HL-60 (cell line): ENCODE data around the gene ERBB4.

Experiments
- DNase-seq, 2 experiments: peaks; one replicate each; pipeline ENCODE4 v3.0.0-alpha.2; 2010 to 2020; ENCODE audit warnings: low read depth in 1 of 2, low spot score in 1 of 2
- H3K27ac ChIP-seq: fragments of 250-450 bp; sonication (Bioruptor Pico); replicated peaks from 2 replicates; pipeline ENCODE4 v1.5.1; 2020; ENCODE audit warnings: mild to moderate bottlenecking, moderate library complexity
- H3K27me3 ChIP-seq: fragments of 250-450 bp; sonication (Bioruptor Pico); 2 replicates; pipeline ENCODE4 v1.5.1; 2021; ENCODE audit warnings: mild to moderate bottlenecking, moderate library complexity; ENCODE audit not compliant: insufficient read depth, poor library complexity, severe bottlenecking
- H3K4me3 ChIP-seq: replicated peaks from 2 replicates; pipeline ENCODE4 v1.5.1; 2011; ENCODE audit warnings: mild to moderate bottlenecking, control low read depth, low read length; ENCODE audit not compliant: insufficient read depth
- GABPA ChIP-seq: IDR thresholded peaks from 2 replicates; pipeline ENCODE4 v1.6.1; 2012; ENCODE audit warnings: low read depth
- POLR2AphosphoS5 ChIP-seq: IDR thresholded peaks from 2 replicates; pipeline ENCODE4 v1.6.1; 2012; ENCODE audit warnings: low read depth
- SPI1 ChIP-seq: IDR thresholded peaks from 2 replicates; pipeline ENCODE4 v1.6.1; 2012; ENCODE audit warnings: low read depth, mild to moderate bottlenecking, borderline replicate concordance
- TF ChIP-seq, protein P1 (sequence below): IDR thresholded peaks from 2 replicates; pipeline ENCODE4 v1.6.1; 2012; ENCODE audit warnings: low read depth; ENCODE audit not compliant: insufficient replicate concordance
- TF ChIP-seq, protein P2 (sequence below): IDR thresholded peaks from one replicate; pipeline ENCODE4 v1.5.1; 2011; ENCODE audit warnings: low read length, control low read depth, inconsistent platforms; ENCODE audit not compliant: insufficient read depth

ERBB4 gene

DNA sequence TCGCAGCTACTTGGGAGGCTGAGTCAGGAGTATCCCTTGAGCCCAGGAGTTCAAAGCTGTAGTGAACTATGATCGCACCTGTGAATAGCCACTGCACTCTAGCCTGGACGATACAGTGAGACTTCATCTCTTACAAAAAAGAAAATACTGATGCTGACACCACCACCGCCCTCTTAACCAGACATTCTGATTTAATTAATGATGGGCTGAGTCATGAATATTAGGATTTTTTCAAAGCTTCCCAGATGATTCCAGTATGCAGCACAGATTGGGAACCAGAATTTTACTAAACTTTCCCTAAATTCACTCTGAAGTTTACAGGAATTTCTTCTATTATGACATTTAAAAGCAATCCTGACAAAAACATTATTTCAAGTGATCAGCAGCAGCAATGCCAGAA lies 130.1 kb downstream of the ERBB4 start:
- Histone ChIP-seq H3K27me3 (no peaks in the 10 kb centered on the region), H3K4me3 (no peak overlapping the region), H3K27ac (no peak overlapping the region)
- TF ChIP-seq SPI1: no peak
- TF ChIP-seq, protein P1, sequence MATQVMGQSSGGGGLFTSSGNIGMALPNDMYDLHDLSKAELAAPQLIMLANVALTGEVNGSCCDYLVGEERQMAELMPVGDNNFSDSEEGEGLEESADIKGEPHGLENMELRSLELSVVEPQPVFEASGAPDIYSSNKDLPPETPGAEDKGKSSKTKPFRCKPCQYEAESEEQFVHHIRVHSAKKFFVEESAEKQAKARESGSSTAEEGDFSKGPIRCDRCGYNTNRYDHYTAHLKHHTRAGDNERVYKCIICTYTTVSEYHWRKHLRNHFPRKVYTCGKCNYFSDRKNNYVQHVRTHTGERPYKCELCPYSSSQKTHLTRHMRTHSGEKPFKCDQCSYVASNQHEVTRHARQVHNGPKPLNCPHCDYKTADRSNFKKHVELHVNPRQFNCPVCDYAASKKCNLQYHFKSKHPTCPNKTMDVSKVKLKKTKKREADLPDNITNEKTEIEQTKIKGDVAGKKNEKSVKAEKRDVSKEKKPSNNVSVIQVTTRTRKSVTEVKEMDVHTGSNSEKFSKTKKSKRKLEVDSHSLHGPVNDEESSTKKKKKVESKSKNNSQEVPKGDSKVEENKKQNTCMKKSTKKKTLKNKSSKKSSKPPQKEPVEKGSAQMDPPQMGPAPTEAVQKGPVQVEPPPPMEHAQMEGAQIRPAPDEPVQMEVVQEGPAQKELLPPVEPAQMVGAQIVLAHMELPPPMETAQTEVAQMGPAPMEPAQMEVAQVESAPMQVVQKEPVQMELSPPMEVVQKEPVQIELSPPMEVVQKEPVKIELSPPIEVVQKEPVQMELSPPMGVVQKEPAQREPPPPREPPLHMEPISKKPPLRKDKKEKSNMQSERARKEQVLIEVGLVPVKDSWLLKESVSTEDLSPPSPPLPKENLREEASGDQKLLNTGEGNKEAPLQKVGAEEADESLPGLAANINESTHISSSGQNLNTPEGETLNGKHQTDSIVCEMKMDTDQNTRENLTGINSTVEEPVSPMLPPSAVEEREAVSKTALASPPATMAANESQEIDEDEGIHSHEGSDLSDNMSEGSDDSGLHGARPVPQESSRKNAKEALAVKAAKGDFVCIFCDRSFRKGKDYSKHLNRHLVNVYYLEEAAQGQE: no peak
- TF ChIP-seq POLR2AphosphoS5: no peak
- TF ChIP-seq GABPA: no peak
- TF ChIP-seq, protein P2, sequence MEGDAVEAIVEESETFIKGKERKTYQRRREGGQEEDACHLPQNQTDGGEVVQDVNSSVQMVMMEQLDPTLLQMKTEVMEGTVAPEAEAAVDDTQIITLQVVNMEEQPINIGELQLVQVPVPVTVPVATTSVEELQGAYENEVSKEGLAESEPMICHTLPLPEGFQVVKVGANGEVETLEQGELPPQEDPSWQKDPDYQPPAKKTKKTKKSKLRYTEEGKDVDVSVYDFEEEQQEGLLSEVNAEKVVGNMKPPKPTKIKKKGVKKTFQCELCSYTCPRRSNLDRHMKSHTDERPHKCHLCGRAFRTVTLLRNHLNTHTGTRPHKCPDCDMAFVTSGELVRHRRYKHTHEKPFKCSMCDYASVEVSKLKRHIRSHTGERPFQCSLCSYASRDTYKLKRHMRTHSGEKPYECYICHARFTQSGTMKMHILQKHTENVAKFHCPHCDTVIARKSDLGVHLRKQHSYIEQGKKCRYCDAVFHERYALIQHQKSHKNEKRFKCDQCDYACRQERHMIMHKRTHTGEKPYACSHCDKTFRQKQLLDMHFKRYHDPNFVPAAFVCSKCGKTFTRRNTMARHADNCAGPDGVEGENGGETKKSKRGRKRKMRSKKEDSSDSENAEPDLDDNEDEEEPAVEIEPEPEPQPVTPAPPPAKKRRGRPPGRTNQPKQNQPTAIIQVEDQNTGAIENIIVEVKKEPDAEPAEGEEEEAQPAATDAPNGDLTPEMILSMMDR: no peak
- DNase-seq: no peak

GRCh38 chr2:212406716-212407115 lies 131.9 kb downstream of the ERBB4 start:
- no peaks in the 10 kb centered on the region for H3K27me3 ChIP-seq
- no peak for DNase-seq
- no peak overlapping the region for H3K27ac ChIP-seq
- H3K4me3 ChIP-seq: no peak overlapping the region
- TF ChIP-seq GABPA (no peak), SPI1 (no peak), POLR2AphosphoS5 (no peak)
- TF ChIP-seq, protein P2: no peak
- TF ChIP-seq, protein P1: no peak

DNA sequence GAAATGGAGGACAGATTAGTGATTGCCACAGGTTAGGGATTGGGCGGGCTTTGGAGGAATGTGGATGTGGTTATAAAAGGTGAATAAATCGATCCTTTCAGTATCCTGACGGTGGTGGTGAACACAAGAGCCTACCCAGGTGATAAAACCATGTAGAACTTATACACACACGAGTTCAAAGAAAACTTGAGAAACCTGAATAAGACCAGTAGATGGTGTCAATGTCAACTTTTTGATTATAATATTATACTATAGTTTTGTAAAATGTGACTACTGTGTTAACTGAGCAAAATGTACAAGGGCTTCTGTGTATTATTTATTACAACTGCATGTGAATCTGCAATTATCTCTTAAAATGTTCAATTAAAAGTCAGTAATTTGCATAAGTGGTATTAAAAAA lies 136.3 kb downstream of the ERBB4 start:
- Histone ChIP-seq H3K27ac (no peak overlapping the region), H3K27me3 (no peaks in the 10 kb centered on the region), H3K4me3 (no peak overlapping the region)
- DNase-seq: no peak
- TF ChIP-seq SPI1 (no peak), GABPA (no peak), POLR2AphosphoS5 (no peak)
- TF ChIP-seq, protein P1: no peak
- TF ChIP-seq, protein P2: no peak
